Tibial nerve (tissue), 3 donors: ENCODE data around the gene PLXNB2.

ENCODE experiments used
- CTCF ChIP-seq, 5 experiments: fragments of 200-600 bp in 3 of 5; fragments of 450-650 bp in 2 of 5; sonication (generic) in 3 of 5; IDR thresholded peaks; one replicate each; pipeline ENCODE4 v1.5.1; 2016 to 2019; ENCODE audit warnings: antibody characterized with exemption in 5 of 5, mild to moderate bottlenecking in 3 of 5, moderate library complexity in 2 of 5
- POLR2A ChIP-seq, 2 donors: fragments of 450-650 bp; IDR thresholded peaks; one replicate each; pipeline ENCODE4 v1.6.1; 2017; ENCODE audit warnings: antibody characterized with exemption in 2 of 2, mild to moderate bottlenecking in 2 of 2, moderate library complexity in 2 of 2

- TF ChIP-seq CTCF (IDR thresholded peaks at IDR 0.05), result no peak
- TF ChIP-seq POLR2A (IDR thresholded peaks at IDR 0.05), result no peak
These were observed 21.2 kb downstream of the PLXNB2 start for GRCh38 chr22:50286275-50286674.
